Measurements from ENCODE around the gene C20orf173. TPM values are rescaled to one million over a fixed set of nuclear protein-coding genes. Genes with fewer than 3 reads are reported as not detected.

Gene C20orf173
- total RNA-seq, 1 experiment from 2014 or later = not detected

DNA sequence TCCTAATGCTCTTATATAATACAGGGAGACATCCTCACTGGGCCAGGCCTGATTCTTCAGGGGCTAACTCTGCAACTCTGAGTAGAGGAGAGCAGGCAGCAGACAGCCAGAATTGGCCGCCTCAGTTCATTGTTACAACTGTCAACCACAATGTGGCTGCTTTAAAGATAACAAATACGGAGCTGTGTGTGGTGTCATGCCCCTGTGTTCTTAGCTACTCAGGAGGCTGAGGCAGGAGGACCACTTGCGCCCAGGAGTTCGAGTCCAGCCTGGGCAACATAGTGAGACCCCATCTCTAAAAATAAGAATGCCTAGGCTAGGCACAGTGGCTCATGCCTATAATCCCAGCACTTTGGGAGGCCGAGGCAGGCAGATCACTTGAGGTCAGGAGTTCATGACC is 39.7 kb downstream of the C20orf173 start:
- H3K9ac ChIP-seq (ENCODE audit: low read length) = no peak overlapping the region
- no peak for DNase-seq (ENCODE audit: low read depth, low spot score)
- H3K79me2 ChIP-seq (ENCODE audit: insufficient read depth, low read length) = no peaks in the 10 kb centered on the region
- no TSS peak for BruUV-seq (replicated peaks)
- H3K9me2 ChIP-seq (ENCODE audit: insufficient read depth) = no peaks in the 10 kb centered on the region
- no peaks in the 10 kb centered on the region for H3K27me3 ChIP-seq (ENCODE audit: insufficient read depth, low read length)
- TF ChIP-seq, protein P1, sequence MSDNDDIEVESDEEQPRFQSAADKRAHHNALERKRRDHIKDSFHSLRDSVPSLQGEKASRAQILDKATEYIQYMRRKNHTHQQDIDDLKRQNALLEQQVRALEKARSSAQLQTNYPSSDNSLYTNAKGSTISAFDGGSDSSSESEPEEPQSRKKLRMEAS (IDR thresholded peaks at IDR 0.05) = no peak
- TF ChIP-seq, protein P2, sequence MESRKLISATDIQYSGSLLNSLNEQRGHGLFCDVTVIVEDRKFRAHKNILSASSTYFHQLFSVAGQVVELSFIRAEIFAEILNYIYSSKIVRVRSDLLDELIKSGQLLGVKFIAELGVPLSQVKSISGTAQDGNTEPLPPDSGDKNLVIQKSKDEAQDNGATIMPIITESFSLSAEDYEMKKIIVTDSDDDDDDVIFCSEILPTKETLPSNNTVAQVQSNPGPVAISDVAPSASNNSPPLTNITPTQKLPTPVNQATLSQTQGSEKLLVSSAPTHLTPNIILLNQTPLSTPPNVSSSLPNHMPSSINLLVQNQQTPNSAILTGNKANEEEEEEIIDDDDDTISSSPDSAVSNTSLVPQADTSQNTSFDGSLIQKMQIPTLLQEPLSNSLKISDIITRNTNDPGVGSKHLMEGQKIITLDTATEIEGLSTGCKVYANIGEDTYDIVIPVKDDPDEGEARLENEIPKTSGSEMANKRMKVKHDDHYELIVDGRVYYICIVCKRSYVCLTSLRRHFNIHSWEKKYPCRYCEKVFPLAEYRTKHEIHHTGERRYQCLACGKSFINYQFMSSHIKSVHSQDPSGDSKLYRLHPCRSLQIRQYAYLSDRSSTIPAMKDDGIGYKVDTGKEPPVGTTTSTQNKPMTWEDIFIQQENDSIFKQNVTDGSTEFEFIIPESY (IDR thresholded peaks at IDR 0.05; ENCODE audit: extremely low read depth, insufficient replicate concordance, low read length) = no peak
- no peak for TF ChIP-seq EZH2phosphoT487 (IDR thresholded peaks at IDR 0.05; ENCODE audit: borderline replicate concordance)
- no peak for TF ChIP-seq JUND (IDR thresholded peaks at IDR 0.05)
- TF ChIP-seq TCF7L2 (IDR thresholded peaks at IDR 0.05; ENCODE audit: borderline replicate concordance, extremely low read depth, insufficient read depth, insufficient read length) = no peak
- TF ChIP-seq POLR2A (IDR thresholded peaks at IDR 0.05; ENCODE audit: borderline replicate concordance, extremely low read depth, insufficient read depth, insufficient read length) = no peak
- no peak for TF ChIP-seq ZFX (IDR thresholded peaks at IDR 0.05)
- TF ChIP-seq, protein P3, sequence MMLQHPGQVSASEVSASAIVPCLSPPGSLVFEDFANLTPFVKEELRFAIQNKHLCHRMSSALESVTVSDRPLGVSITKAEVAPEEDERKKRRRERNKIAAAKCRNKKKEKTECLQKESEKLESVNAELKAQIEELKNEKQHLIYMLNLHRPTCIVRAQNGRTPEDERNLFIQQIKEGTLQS (IDR thresholded peaks at IDR 0.05) = no peak
- TF ChIP-seq EGR1 (IDR thresholded peaks at IDR 0.05; ENCODE audit: low read depth) = no peak
- TF ChIP-seq, protein P4, sequence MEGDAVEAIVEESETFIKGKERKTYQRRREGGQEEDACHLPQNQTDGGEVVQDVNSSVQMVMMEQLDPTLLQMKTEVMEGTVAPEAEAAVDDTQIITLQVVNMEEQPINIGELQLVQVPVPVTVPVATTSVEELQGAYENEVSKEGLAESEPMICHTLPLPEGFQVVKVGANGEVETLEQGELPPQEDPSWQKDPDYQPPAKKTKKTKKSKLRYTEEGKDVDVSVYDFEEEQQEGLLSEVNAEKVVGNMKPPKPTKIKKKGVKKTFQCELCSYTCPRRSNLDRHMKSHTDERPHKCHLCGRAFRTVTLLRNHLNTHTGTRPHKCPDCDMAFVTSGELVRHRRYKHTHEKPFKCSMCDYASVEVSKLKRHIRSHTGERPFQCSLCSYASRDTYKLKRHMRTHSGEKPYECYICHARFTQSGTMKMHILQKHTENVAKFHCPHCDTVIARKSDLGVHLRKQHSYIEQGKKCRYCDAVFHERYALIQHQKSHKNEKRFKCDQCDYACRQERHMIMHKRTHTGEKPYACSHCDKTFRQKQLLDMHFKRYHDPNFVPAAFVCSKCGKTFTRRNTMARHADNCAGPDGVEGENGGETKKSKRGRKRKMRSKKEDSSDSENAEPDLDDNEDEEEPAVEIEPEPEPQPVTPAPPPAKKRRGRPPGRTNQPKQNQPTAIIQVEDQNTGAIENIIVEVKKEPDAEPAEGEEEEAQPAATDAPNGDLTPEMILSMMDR (IDR thresholded peaks at IDR 0.05 in 2 of 3, conservative IDR thresholded peaks at IDR 0.05 in 1 of 3; ENCODE audit: borderline replicate concordance in 1 of 3, insufficient read depth in 1 of 3, low read depth in 2 of 3, low read length in 2 of 3) = no peak
- TF ChIP-seq SIN3A (IDR thresholded peaks at IDR 0.05; ENCODE audit: low read depth) = no peak
- no peak for TF ChIP-seq ZNF274 (IDR thresholded peaks at IDR 0.05; ENCODE audit: low read depth, low read length)
- TF ChIP-seq CEBPB (IDR thresholded peaks at IDR 0.05; ENCODE audit: low read depth) = no peak
- no peak for TF ChIP-seq ELF1 (IDR thresholded peaks at IDR 0.05; ENCODE audit: borderline replicate concordance, low read depth)
- no peak for TF ChIP-seq YY1 (IDR thresholded peaks at IDR 0.05; ENCODE audit: extremely low read depth, insufficient replicate concordance, low read depth, low read length)
- TF ChIP-seq SRF (IDR thresholded peaks at IDR 0.05; ENCODE audit: low read depth) = no peak
- ChIA-PET POLR2A (no interaction called here), RAD21 (ENCODE audit: low non-redundant PET in 1 of 2, low total read pairs in 2 of 2, uncharacterized antibody in 2 of 2, unreplicated experiment in 2 of 2) (no interaction called here), CTCF (no interaction called here)
- no peak overlapping the region for H3K4me3 ChIP-seq (replicated peaks in 1 of 2; ENCODE audit: low read depth in 1 of 2, low read length in 2 of 2)
- intact Hi-C loops (cut with micrococcal nuclease) = no loop called here
- H3K4me2 ChIP-seq (ENCODE audit: low read length) = no peak overlapping the region
- ATAC-seq = no peak
- no peak overlapping the region for H3K27ac ChIP-seq (ENCODE audit: low read depth, low read length)
- H4K20me1 ChIP-seq (ENCODE audit: insufficient read depth) = no peaks in the 10 kb centered on the region; the same call in 1 of the 2 replicates
- H2AFZ ChIP-seq (ENCODE audit: low read depth, low read length, poor library complexity, severe bottlenecking) = no peak overlapping the region
- peaks cover 23 to 32% of the 10 kb centered on the region in 2 experiments for H3K36me3 ChIP-seq (ENCODE audit: control insufficient read depth in 1 of 2, insufficient read depth in 2 of 2, low read length in 2 of 2)
- H3K4me1 ChIP-seq (ENCODE audit: control insufficient read depth in 1 of 2, insufficient read depth in 2 of 2, low read length in 2 of 2) = no peaks in the 10 kb centered on the region
- no peaks in the 10 kb centered on the region for H3K9me3 ChIP-seq (ENCODE audit: control insufficient read depth in 1 of 2, insufficient read depth in 1 of 2, low read depth in 1 of 2, low read length in 2 of 2)

Measured in HCT116 (cell line).